Neuronal stem cell (in vitro differentiated cells): ENCODE results near the gene ABCA13.
A peak's percentile ranks its signal among the peaks of the same experiment; 100 is the strongest.

Experiments used
- DNase-seq: peaks from one replicate; pipeline ENCODE4 v3.0.0-alpha.2; 2013; ENCODE audit warnings: low spot score
- H2AFZ ChIP-seq: one replicate; pipeline ENCODE4 v1.6.1; 2013; ENCODE audit warnings: mild to moderate bottlenecking, low read length, inconsistent platforms
- H2AK5ac ChIP-seq: 2 replicates; pipeline ENCODE4 v1.6.1; 2013; ENCODE audit warnings: low read depth, mild to moderate bottlenecking, inconsistent platforms, low read length, moderate library complexity, mixed read lengths
- H2BK120ac ChIP-seq: 2 replicates; pipeline ENCODE4 v1.6.1; 2013; ENCODE audit warnings: low read depth, mild to moderate bottlenecking, inconsistent platforms, low read length, moderate library complexity, mixed read lengths
- H2BK12ac ChIP-seq: one replicate; pipeline ENCODE4 v1.6.1; 2013; ENCODE audit warnings: low read length, inconsistent platforms
- H2BK15ac ChIP-seq: 2 replicates; pipeline ENCODE4 v1.6.1; 2013; ENCODE audit warnings: mild to moderate bottlenecking, low read length, inconsistent platforms, mixed read lengths
- H2BK5ac ChIP-seq: one replicate; pipeline ENCODE4 v1.6.1; 2013; ENCODE audit warnings: inconsistent platforms, mild to moderate bottlenecking, low read length, moderate library complexity
- H3K14ac ChIP-seq: one replicate; pipeline ENCODE4 v1.6.1; 2013; ENCODE audit warnings: low read length, inconsistent platforms
- H3K18ac ChIP-seq: 2 replicates; pipeline ENCODE4 v1.6.1; 2013; ENCODE audit warnings: low read length, inconsistent platforms
- H3K23ac ChIP-seq: 2 replicates; pipeline ENCODE4 v1.6.1; 2013; ENCODE audit warnings: low read depth, mild to moderate bottlenecking, mixed read lengths, low read length, inconsistent platforms; ENCODE audit not compliant: poor library complexity
- H3K27ac ChIP-seq: replicated peaks from 3 replicates; pipeline ENCODE4 v1.5.1; 2013; ENCODE audit warnings: low read length, inconsistent platforms
- H3K27me3 ChIP-seq, 3 experiments: 2 replicates each; pipeline ENCODE4 v1.6.1; 2013; ENCODE audit warnings: low read length in 3 of 3, mild to moderate bottlenecking in 2 of 3, inconsistent platforms in 1 of 3, low read depth in 1 of 3, mixed read lengths in 1 of 3, moderate library complexity in 1 of 3; ENCODE audit not compliant: control insufficient read depth in 3 of 3, insufficient read depth in 3 of 3
- H3K36me3 ChIP-seq, 2 donors: replicated peaks in 1 of 2; 2 replicates each; pipeline ENCODE4 v1.6.1; 2013; ENCODE audit warnings: low read length in 2 of 2; ENCODE audit not compliant: control insufficient read depth in 2 of 2, insufficient read depth in 2 of 2
- H3K4ac ChIP-seq: 2 replicates; pipeline ENCODE4 v1.6.1; 2013; ENCODE audit warnings: inconsistent platforms, mild to moderate bottlenecking, low read length, moderate library complexity
- H3K4me1 ChIP-seq, 2 donors: 1 replicate in 1 of 2; 2 replicates in 1 of 2; pipeline ENCODE4 v1.6.1; 2013; ENCODE audit warnings: low read length in 2 of 2, low read depth in 1 of 2; ENCODE audit not compliant: control insufficient read depth in 2 of 2, insufficient read depth in 1 of 2
- H3K4me2 ChIP-seq: one replicate; pipeline ENCODE4 v1.6.1; 2013; ENCODE audit warnings: mild to moderate bottlenecking, low read length, inconsistent platforms; ENCODE audit not compliant: insufficient read depth, poor library complexity, severe bottlenecking
- H3K4me3 ChIP-seq, 2 donors: 2 replicates each; pipeline ENCODE4 v1.5.1; 2013; ENCODE audit warnings: low read length in 2 of 2, mild to moderate bottlenecking in 2 of 2, inconsistent platforms in 1 of 2, moderate library complexity in 1 of 2
- H3K79me1 ChIP-seq: one replicate; pipeline ENCODE4 v1.6.1; 2013; ENCODE audit warnings: low read depth, mild to moderate bottlenecking, inconsistent platforms, low read length, moderate library complexity
- H3K9ac ChIP-seq: one replicate; pipeline ENCODE4 v1.6.1; 2013; ENCODE audit warnings: mild to moderate bottlenecking, low read depth, low read length, inconsistent platforms; ENCODE audit not compliant: poor library complexity
- H3K9me3 ChIP-seq, 2 donors: replicated peaks in 1 of 2; 2 replicates each; pipeline versions ENCODE3 to v1.6.1; 2013; ENCODE audit warnings: low read length in 2 of 2, mild to moderate bottlenecking in 2 of 2, inconsistent platforms in 1 of 2, low read depth in 1 of 2, mixed read lengths in 1 of 2, moderate library complexity in 1 of 2; ENCODE audit not compliant: control insufficient read depth in 2 of 2, insufficient read depth in 1 of 2
- H4K8ac ChIP-seq: one replicate; pipeline ENCODE4 v1.6.1; 2013; ENCODE audit warnings: low read depth, mild to moderate bottlenecking, inconsistent platforms, low read length, moderate library complexity
- H4K91ac ChIP-seq: one replicate; pipeline ENCODE4 v1.6.1; 2013; ENCODE audit warnings: low read length, low read depth, mild to moderate bottlenecking, inconsistent platforms; ENCODE audit not compliant: poor library complexity
- WGBS, 2 donors: extraction: QIAGEN DNeasy Blood & Tissue Kit; methylation state at CpG; one replicate each; pipeline ENCODE4 v1.1.7; 2013; ENCODE audit warnings: missing lambda C conversion rate in 2 of 2, mixed read lengths in 1 of 2; ENCODE audit not compliant: insufficient read length in 2 of 2, insufficient replicate concordance in 1 of 2; ENCODE audit errors: extremely low coverage in 2 of 2; 5-methylcytosine and 5-hydroxymethylcytosine counted together

The ABCA13 gene

GRCh38 chr7:48441848-48442492 is 270.7 kb downstream of the ABCA13 start:
- H2BK5ac ChIP-seq, result no peak overlapping the region
- no peak overlapping the region for H2AFZ ChIP-seq
- peak overlapping the region; percentile 53 for H2BK120ac ChIP-seq
- H3K9ac ChIP-seq, result no peak overlapping the region
- no peaks in the 10 kb centered on the region for H3K79me1 ChIP-seq
- no peak overlapping the region for H2AK5ac ChIP-seq
- H3K36me3 ChIP-seq, result no peaks in the 10 kb centered on the region
- H3K27me3 ChIP-seq, result no peaks in the 10 kb centered on the region
- no peak overlapping the region for H3K4me3 ChIP-seq
- H3K14ac ChIP-seq, result no peak overlapping the region
- H3K23ac ChIP-seq, result no peak overlapping the region
- H4K91ac ChIP-seq, result no peak overlapping the region
- no CpG with 5 or more reads among the region's 8 CpGs for WGBS, 2 donors
- H3K9me3 ChIP-seq, result no peaks in the 10 kb centered on the region
- no peak for DNase-seq
- peak overlapping the region; percentile 44 for H3K18ac ChIP-seq
- H2BK12ac ChIP-seq, result no peak overlapping the region
- H3K4ac ChIP-seq, result no peak overlapping the region
- H2BK15ac ChIP-seq, result no peak overlapping the region
- no peak overlapping the region for H3K27ac ChIP-seq
- no peak overlapping the region for H3K4me2 ChIP-seq
- no peaks in the 10 kb centered on the region for H3K4me1 ChIP-seq
- no peak overlapping the region for H4K8ac ChIP-seq

GRCh38 chr7:48443051-48443450 is 271.8 kb downstream of the ABCA13 start:
- no peak overlapping the region for H3K4me3 ChIP-seq
- H3K27me3 ChIP-seq, result no peaks in the 10 kb centered on the region
- no peak overlapping the region for H3K14ac ChIP-seq
- no peak for DNase-seq
- no peak overlapping the region for H3K23ac ChIP-seq
- H2AK5ac ChIP-seq, result no peak overlapping the region
- no peaks in the 10 kb centered on the region for H3K9me3 ChIP-seq
- no peak overlapping the region for H3K27ac ChIP-seq
- no peak overlapping the region for H4K91ac ChIP-seq
- no peak overlapping the region for H2BK12ac ChIP-seq
- H3K4ac ChIP-seq, result peak overlapping the region; percentile 56
- no peak overlapping the region for H2AFZ ChIP-seq
- no peak overlapping the region for H2BK120ac ChIP-seq
- no peak overlapping the region for H4K8ac ChIP-seq
- no peak overlapping the region for H3K9ac ChIP-seq
- WGBS, 2 donors, result no CpG with 5 or more reads among the region's 5 CpGs
- no peak overlapping the region for H3K18ac ChIP-seq
- no peaks in the 10 kb centered on the region for H3K4me1 ChIP-seq
- H3K79me1 ChIP-seq, result no peaks in the 10 kb centered on the region
- H2BK5ac ChIP-seq, result no peak overlapping the region
- no peak overlapping the region for H2BK15ac ChIP-seq
- H3K4me2 ChIP-seq, result no peak overlapping the region
- H3K36me3 ChIP-seq, result no peaks in the 10 kb centered on the region

GRCh38 chr7:48446721-48447120 is 275.5 kb downstream of the ABCA13 start:
- no peak overlapping the region for H4K91ac ChIP-seq
- H2BK12ac ChIP-seq, result no peak overlapping the region
- H3K9me3 ChIP-seq, result no peaks in the 10 kb centered on the region
- no peak overlapping the region for H2BK5ac ChIP-seq
- no peak overlapping the region for H3K4me3 ChIP-seq
- H2AK5ac ChIP-seq, result no peak overlapping the region
- H3K79me1 ChIP-seq, result no peaks in the 10 kb centered on the region
- H2BK15ac ChIP-seq, result no peak overlapping the region
- no peak for DNase-seq
- no peak overlapping the region for H3K4me2 ChIP-seq
- H3K27ac ChIP-seq, result no peak overlapping the region
- H3K9ac ChIP-seq, result no peak overlapping the region
- H3K18ac ChIP-seq, result no peak overlapping the region
- no peak overlapping the region for H2BK120ac ChIP-seq
- H3K14ac ChIP-seq, result no peak overlapping the region
- H3K27me3 ChIP-seq, result no peaks in the 10 kb centered on the region
- H4K8ac ChIP-seq, result no peak overlapping the region
- no peaks in the 10 kb centered on the region for H3K36me3 ChIP-seq
- H3K4ac ChIP-seq, result no peak overlapping the region
- no peaks in the 10 kb centered on the region for H3K4me1 ChIP-seq
- H2AFZ ChIP-seq, result no peak overlapping the region
- no peak overlapping the region for H3K23ac ChIP-seq

- Histone ChIP-seq H2BK5ac (no peak overlapping the region), H3K18ac (no peak overlapping the region), H3K79me1 (no peaks in the 10 kb centered on the region), H2AFZ (no peak overlapping the region), H4K91ac (no peak overlapping the region), H3K27me3 (no peaks in the 10 kb centered on the region), H3K36me3 (no peaks in the 10 kb centered on the region), H2AK5ac (no peak overlapping the region), H3K9me3 (no peaks in the 10 kb centered on the region), H4K8ac (no peak overlapping the region), H3K23ac (no peak overlapping the region), H3K4me3 (no peak overlapping the region), H3K4ac (no peak overlapping the region), H3K4me2 (no peak overlapping the region), H3K14ac (no peak overlapping the region), H2BK120ac (no peak overlapping the region), H3K27ac (no peak overlapping the region), H2BK15ac (no peak overlapping the region), H3K9ac (no peak overlapping the region), H2BK12ac (no peak overlapping the region), H3K4me1 (peaks cover 0 to 3% of the 10 kb centered on the region in 2 donors)
- no CpG with 5 or more reads among the region's 1 CpG for WGBS, 2 donors
- DNase-seq, result no peak
Observed at GRCh38 chr7:48452218-48452617, 281.0 kb downstream of the ABCA13 start.
